B cell (primary cell): ENCODE measurements around the gene HSD11B2. TPM values are rescaled to one million over a fixed set of nuclear protein-coding genes. Genes with fewer than 3 reads are reported as not detected.

Experiments used
- ATAC-seq: fragments of 200-7000 bp; cut with Tn5 transposase; one replicate; pipeline ENCODE4 v1.10.0; 2021; ENCODE audit warnings: low read depth, mild to moderate bottlenecking, moderate number of reproducible peaks, moderate library complexity
- CTCF ChIA-PET: fragments of 350-600 bp; sonication (Branson Sonifier 250); formaldehyde crosslinking; loops from one replicate; lab custom pipeline; 2021; ENCODE audit warnings: antibody characterized with exemption, inconsistent platforms; lab: Charles Lee
- POLR2A ChIA-PET: fragments of 350-600 bp; sonication (Branson Sonifier 250); formaldehyde crosslinking; loops from one replicate; lab custom pipeline; 2021; ENCODE audit warnings: antibody characterized with exemption; lab: Charles Lee
- DNase-seq: peaks from one replicate; pipeline ENCODE4 v3.0.0; 2013
- H2AFZ ChIP-seq: 2 replicates; pipeline ENCODE4 v1.6.1; 2012; ENCODE audit warnings: mild to moderate bottlenecking, low read depth, low read length; ENCODE audit not compliant: insufficient read depth, poor library complexity, severe bottlenecking
- H3K27ac ChIP-seq, 2 donors: 1 replicate in 1 of 2; 2 replicates in 1 of 2; pipeline ENCODE4 v1.5.1; 2012 to 2013; ENCODE audit warnings: low read length in 2 of 2, mild to moderate bottlenecking in 2 of 2, moderate library complexity in 1 of 2
- H3K27me3 ChIP-seq, 4 experiments: fragments of 200-600 bp in 1 of 4; sonication (generic) in 1 of 4; replicated peaks in 1 of 4; 1 replicate in 2 of 4; 2 replicates in 2 of 4; pipeline versions ENCODE4 v1.6.1 to v1.7.0; 2013 to 2016; ENCODE audit warnings: low read length in 3 of 4, mild to moderate bottlenecking in 2 of 4, mixed read lengths in 1 of 4, moderate library complexity in 1 of 4; ENCODE audit not compliant: insufficient read depth in 4 of 4, control insufficient read depth in 3 of 4; ENCODE audit errors: control extremely low read depth in 1 of 4
- H3K36me3 ChIP-seq, 2 experiments: replicated peaks in 1 of 2; 1 replicate in 1 of 2; 2 replicates in 1 of 2; pipeline versions ENCODE4 v1.6.1 to v1.7.1; 2013; ENCODE audit warnings: low read length in 1 of 2; ENCODE audit not compliant: insufficient read depth in 2 of 2, control insufficient read depth in 1 of 2; ENCODE audit errors: control extremely low read depth in 1 of 2, extremely low read depth in 1 of 2
- H3K4me1 ChIP-seq, 2 donors: fragments of 200-600 bp in 1 of 2; sonication (generic) in 1 of 2; 1 replicate in 1 of 2; 2 replicates in 1 of 2; pipeline versions ENCODE4 v1.5.1 to v1.6.1; 2013 to 2017; ENCODE audit warnings: low read length in 2 of 2; ENCODE audit not compliant: control insufficient read depth in 2 of 2, insufficient read depth in 2 of 2
- H3K4me2 ChIP-seq: replicated peaks from 2 replicates; pipeline ENCODE3; 2012; ENCODE audit warnings: mild to moderate bottlenecking, low read depth, low read length; ENCODE audit not compliant: poor library complexity, severe bottlenecking
- H3K4me3 ChIP-seq, 5 experiments: fragments of 200-600 bp in 1 of 5; sonication (generic) in 1 of 5; 1 replicate in 3 of 5; 2 replicates in 2 of 5; pipeline versions ENCODE4 v1.5.1 to v1.7.0; 2011 to 2016; ENCODE audit warnings: low read length in 4 of 5, mild to moderate bottlenecking in 4 of 5, low read depth in 2 of 5, control low read depth in 1 of 5, moderate library complexity in 1 of 5; ENCODE audit not compliant: insufficient read depth in 1 of 5; ENCODE audit errors: control extremely low read depth in 1 of 5, extremely low read depth in 1 of 5
- H3K79me2 ChIP-seq: fragments of 200-600 bp; sonication (generic); one replicate; pipeline ENCODE4 v1.6.0; 2016; ENCODE audit warnings: low read length; ENCODE audit not compliant: control insufficient read depth, insufficient read depth
- H3K9ac ChIP-seq: fragments of 200-600 bp; sonication (generic); 2 replicates; pipeline ENCODE4 v1.6.1; 2017; ENCODE audit warnings: mild to moderate bottlenecking, low read length, moderate library complexity
- H3K9me3 ChIP-seq, 3 donors: one replicate each; pipeline versions ENCODE4 v1.6.1 to v1.7.1; 2013; ENCODE audit warnings: low read length in 2 of 3; ENCODE audit not compliant: control insufficient read depth in 2 of 3, insufficient read depth in 1 of 3; ENCODE audit errors: control extremely low read depth in 1 of 3
- H4K20me1 ChIP-seq: 2 replicates; pipeline ENCODE4 v1.6.0; 2012; ENCODE audit warnings: mild to moderate bottlenecking, low read length; ENCODE audit not compliant: insufficient read depth, control insufficient read depth, poor library complexity, severe bottlenecking
- H3K27ac Mint-ChIP-seq: one replicate; pipeline ENCODE4 v1.8.0; 2021; ENCODE audit warnings: mixed read lengths
- H3K27me3 Mint-ChIP-seq: one replicate; pipeline ENCODE4 v1.8.0; 2021; ENCODE audit warnings: mixed read lengths
- H3K4me1 Mint-ChIP-seq: one replicate; pipeline ENCODE4 v1.8.0; 2021; ENCODE audit warnings: mixed read lengths
- H3K4me3 Mint-ChIP-seq: one replicate; pipeline ENCODE4 v1.8.0; 2021; ENCODE audit warnings: mixed read lengths
- H3K9me3 Mint-ChIP-seq: one replicate; pipeline ENCODE4 v1.8.0; 2022; ENCODE audit warnings: mixed read lengths; ENCODE audit not compliant: insufficient read depth
- EZH2 ChIP-seq: IDR thresholded peaks from 2 replicates; pipeline ENCODE4 v1.6.1; 2012; ENCODE audit warnings: borderline replicate concordance, low read depth, mild to moderate bottlenecking, moderate library complexity, low read length; ENCODE audit not compliant: insufficient read depth, poor library complexity, severe bottlenecking
- WGBS: methylation state at CpG from one replicate; pipeline ENCODE4 v1.1.5; 2013; ENCODE audit warnings: missing lambda C conversion rate; ENCODE audit not compliant: insufficient coverage; 5-methylcytosine and 5-hydroxymethylcytosine counted together
- intact Hi-C: fragments of 100-400 bp; cut with micrococcal nuclease; formaldehyde crosslinking; loops from one replicate; pipeline ENCODE4 v1.10.0; 2022
- polyA plus RNA-seq: library from polyadenylated mRNA; depleted of rRNA; stranded (reverse); fragments of >200 nt; gene quantifications from 2 replicates; pipeline ENCODE4 v1.2.3, GENCODE V29; 2012
- total RNA-seq, 2 donors: library from RNA; stranded (reverse); fragments of 120-200 nt in 1 of 2; gene quantifications; 1 replicate in 1 of 2; 2 replicates in 1 of 2; pipeline versions ENCODE4 v1.2.3 to v1.2.4, GENCODE V29; 2013 to 2022
- TF ChIP-seq, protein P1 (sequence below): fragments of 200-600 bp; IDR thresholded peaks from one replicate; pipeline ENCODE4 v1.8.0; 2022; ENCODE audit warnings: antibody characterized with exemption, mild to moderate bottlenecking

Gene HSD11B2
- total and polyA plus RNA-seq, 2 donors (not counting 1 experiment from before 2014, with no cell fraction given), result 0.09 TPM; not detected in 1

DNA sequence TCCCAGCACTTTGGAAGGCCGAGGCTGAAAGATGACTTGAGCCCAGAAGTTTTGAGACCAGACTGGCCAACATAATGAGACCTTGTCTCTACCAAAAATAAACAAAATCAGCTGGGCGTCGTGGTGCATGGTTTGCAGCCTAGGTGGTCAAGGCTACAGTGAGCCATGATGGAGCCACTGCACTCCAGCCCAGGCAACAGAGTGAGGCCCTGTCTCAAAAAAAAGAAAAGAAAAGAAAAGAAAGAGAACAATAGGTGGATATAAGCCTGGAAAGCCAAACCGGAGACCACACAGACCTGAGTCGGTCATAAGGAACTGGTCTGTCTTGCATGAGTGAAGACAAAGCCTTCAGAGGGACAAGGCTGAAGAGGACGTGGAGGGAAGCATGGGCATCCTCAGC, 35.7 kb downstream of the HSD11B2 start:
- H3K4me1 Mint-ChIP-seq, result peaks cover 40% of the 10 kb centered on the region

DNA sequence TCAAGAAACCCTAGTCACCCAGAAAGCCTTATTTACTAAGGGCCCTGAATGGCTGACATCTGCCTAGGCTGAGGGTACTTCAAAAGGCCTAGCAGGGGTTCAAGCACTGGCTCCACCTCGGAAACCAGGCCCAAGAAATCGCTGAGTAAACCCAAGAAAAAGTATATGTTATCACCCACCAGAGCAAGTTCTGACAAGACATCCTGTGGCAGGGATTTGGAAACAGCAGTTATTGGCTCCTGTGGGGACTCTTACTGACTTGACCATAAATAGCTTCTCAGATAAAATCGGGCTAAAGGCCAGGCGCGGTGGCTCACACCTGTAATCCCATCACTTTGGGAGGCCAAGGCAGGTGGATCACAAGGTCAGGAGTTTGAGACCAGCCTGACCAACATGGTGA, 37.8 kb downstream of the HSD11B2 start:
- 95% methylated on average over 5 of the region's 5 CpGs for WGBS
- H3K4me3 Mint-ChIP-seq, result no peak overlapping the region
- H3K4me3 ChIP-seq, result no peak overlapping the region
- TF ChIP-seq, protein P1, sequence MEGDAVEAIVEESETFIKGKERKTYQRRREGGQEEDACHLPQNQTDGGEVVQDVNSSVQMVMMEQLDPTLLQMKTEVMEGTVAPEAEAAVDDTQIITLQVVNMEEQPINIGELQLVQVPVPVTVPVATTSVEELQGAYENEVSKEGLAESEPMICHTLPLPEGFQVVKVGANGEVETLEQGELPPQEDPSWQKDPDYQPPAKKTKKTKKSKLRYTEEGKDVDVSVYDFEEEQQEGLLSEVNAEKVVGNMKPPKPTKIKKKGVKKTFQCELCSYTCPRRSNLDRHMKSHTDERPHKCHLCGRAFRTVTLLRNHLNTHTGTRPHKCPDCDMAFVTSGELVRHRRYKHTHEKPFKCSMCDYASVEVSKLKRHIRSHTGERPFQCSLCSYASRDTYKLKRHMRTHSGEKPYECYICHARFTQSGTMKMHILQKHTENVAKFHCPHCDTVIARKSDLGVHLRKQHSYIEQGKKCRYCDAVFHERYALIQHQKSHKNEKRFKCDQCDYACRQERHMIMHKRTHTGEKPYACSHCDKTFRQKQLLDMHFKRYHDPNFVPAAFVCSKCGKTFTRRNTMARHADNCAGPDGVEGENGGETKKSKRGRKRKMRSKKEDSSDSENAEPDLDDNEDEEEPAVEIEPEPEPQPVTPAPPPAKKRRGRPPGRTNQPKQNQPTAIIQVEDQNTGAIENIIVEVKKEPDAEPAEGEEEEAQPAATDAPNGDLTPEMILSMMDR, result no peak
- no peak for TF ChIP-seq EZH2
- CTCF ChIA-PET, result interaction anchor here (0.9 to 2.8 kb wide), 5 partner anchors 19 to 736 kb away, joined by 3 to 13 read pairs (median 5); partner anchors contain the start of gene ZDHHC1
- H3K4me2 ChIP-seq, result no peak overlapping the region
- peaks cover 96% of the 10 kb centered on the region for H3K79me2 ChIP-seq
- no peak overlapping the region for H3K9ac ChIP-seq
- H3K9me3 ChIP-seq, result no peaks in the 10 kb centered on the region
- no peak overlapping the region for H2AFZ ChIP-seq
- POLR2A ChIA-PET, result no interaction called here
- H3K27me3 Mint-ChIP-seq, result no peaks in the 10 kb centered on the region
- H3K27ac ChIP-seq, result no peak overlapping the region
- peaks cover 0 to 13% of the 10 kb centered on the region in 2 experiments for H3K36me3 ChIP-seq
- peaks cover 91% of the 10 kb centered on the region for H4K20me1 ChIP-seq
- no peaks in the 10 kb centered on the region for H3K27me3 ChIP-seq
- H3K9me3 Mint-ChIP-seq, result no peaks in the 10 kb centered on the region
- no peak for DNase-seq
- peaks cover 7 to 22% of the 10 kb centered on the region in 2 donors for H3K4me1 ChIP-seq
- intact Hi-C loops, result no loop called here
- no peak for ATAC-seq
- H3K27ac Mint-ChIP-seq, result no peak overlapping the region
- H3K4me1 Mint-ChIP-seq, result peaks cover 49% of the 10 kb centered on the region

More for the DNA sequence above, 35.7 kb downstream of the HSD11B2 start:
- Histone ChIP-seq H3K9ac (no peak overlapping the region), H3K79me2 (peaks cover 96% of the 10 kb centered on the region), H3K4me1 (peaks cover 7 to 22% of the 10 kb centered on the region in 2 donors), H3K4me2 (no peak overlapping the region), H2AFZ (no peak overlapping the region), H4K20me1 (peaks cover 91% of the 10 kb centered on the region), H3K36me3 (peaks cover 0 to 22% of the 10 kb centered on the region in 2 experiments), H3K27ac (no peak overlapping the region), H3K27me3 (no peaks in the 10 kb centered on the region), H3K9me3 (no peaks in the 10 kb centered on the region), H3K4me3 (no peak overlapping the region)
- Mint-ChIP-seq H3K9me3 (no peaks in the 10 kb centered on the region), H3K27ac (no peak overlapping the region), H3K27me3 (no peaks in the 10 kb centered on the region), H3K4me3 (no peak overlapping the region)
- no peak for ATAC-seq
- no peak for TF ChIP-seq EZH2
- TF ChIP-seq, protein P1, result no peak
- POLR2A ChIA-PET, result no interaction called here
- 77% methylated on average over 3 of the region's 6 CpGs for WGBS
- no peak for DNase-seq
- CTCF ChIA-PET, result interaction anchor here (1.0 to 6.9 kb wide), 12 partner anchors 9 to 513 kb away, joined by 3 to 81 read pairs (median 6); partner anchors contain the start of gene ATP6V0D1
- intact Hi-C loops, result no loop called here
